Measurements from ENCODE around the gene SH2D5.

Gene SH2D5

GRCh38 chr1:20713440-20713839 is 19.1 kb downstream of the SH2D5 start:
- DNase-seq (ENCODE audit: low read depth): no peak

GRCh38 chr1:20712215-20712577 is 20.3 kb downstream of the SH2D5 start:
- DNase-seq (ENCODE audit: low read depth): no peak

GRCh38 chr1:20711285-20712214 is 21.0 kb downstream of the SH2D5 start:
- no peak for DNase-seq (ENCODE audit: low read depth)

DNA sequence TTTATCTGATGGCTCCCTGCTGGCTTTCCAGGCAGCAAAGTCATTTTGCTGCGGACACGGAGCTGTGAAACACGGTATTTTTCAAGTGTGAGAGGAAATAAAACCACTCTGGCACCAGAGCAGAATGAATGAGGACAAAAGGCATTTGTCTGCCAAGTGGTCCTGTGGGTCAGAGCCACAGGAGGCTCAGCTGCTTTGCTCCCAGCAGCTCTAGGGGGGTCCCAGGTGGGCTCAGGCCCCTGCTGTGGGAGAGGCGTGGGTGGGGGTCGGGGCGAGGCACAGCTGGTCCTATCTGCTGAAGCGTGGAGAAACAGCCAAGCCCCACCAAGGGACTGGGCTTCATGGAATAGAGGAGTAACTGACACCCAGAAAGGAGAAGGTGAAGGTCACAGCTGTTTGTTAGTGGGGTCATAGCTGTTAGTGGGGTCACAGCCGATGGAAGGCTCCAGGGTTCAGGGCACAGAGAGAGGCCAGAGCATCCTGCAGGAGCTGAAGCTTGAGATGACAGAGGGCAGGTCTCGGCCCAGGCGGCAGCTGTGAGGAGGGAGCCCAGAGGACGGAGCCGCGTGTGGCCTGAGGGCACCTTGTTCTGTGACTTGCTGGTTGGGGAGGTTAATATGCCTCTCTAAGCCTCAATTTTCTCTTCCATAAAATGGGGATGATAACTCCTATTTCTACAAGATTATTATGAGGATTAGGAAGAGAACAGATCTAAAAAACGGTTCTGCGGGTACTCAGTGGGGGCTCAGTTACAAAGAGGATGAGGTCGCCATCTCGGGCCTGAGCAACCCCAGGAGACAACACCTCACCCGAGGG is 21.8 kb downstream of the SH2D5 start:
- DNase-seq (ENCODE audit: low read depth): no peak

- no peak for DNase-seq (ENCODE audit: low read depth)
These were observed 22.6 kb downstream of the SH2D5 start for GRCh38 chr1:20709868-20710267.

GRCh38 chr1:20708891-20709290 is 23.6 kb downstream of the SH2D5 start:
- DNase-seq (ENCODE audit: low read depth): no peak

- no peak for DNase-seq (ENCODE audit: low read depth)
These were observed 24.4 kb downstream of the SH2D5 start for GRCh38 chr1:20708057-20708456.

DNA sequence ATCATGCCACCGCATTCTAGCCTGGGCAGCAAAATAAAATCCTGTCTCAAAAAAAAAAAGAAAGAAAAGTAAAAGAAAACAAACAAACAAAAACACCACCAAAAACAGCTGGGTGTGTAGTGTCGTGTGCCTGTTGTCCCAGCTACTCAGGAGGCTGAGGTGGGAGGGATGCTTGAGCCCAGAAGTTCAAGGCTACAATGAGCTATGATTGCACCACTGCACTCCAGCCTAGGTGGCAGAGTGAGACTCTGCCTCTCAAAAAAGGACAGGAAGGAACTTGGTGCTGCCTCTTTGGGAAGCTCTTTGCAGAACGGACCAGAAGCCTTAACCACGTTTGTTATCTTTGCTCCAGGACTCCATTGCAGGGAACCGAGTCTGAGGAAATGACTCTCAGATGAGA is 25.7 kb downstream of the SH2D5 start:
- no peak for DNase-seq (ENCODE audit: low read depth)

DNA sequence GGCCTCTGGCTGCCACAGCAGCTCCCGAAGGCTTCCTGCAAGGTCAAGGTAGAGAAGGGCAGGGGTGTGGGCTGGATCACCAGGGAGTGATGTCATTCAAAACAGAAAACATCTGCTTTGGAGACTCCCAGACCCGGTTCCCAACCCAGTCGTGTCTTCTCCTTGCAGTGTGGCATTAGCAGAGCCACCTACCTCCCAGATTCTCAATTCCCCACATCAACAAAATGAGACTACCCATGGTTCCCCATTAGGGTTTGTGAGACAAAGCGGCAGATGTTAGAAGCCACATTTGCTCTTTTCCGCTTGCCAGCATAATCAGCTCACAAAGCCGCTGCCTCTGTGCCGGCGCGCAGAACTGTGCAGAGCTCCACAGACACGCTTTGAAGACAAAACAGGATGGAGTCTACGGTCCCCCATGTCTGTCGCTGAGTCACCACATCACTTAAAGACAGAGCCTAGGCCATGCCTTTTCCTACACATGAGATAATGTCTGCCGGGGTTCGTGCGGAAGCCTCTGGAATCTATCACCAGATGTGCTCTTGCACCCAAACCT is 27.2 kb downstream of the SH2D5 start:
- DNase-seq (ENCODE audit: low read depth): no peak

DNA sequence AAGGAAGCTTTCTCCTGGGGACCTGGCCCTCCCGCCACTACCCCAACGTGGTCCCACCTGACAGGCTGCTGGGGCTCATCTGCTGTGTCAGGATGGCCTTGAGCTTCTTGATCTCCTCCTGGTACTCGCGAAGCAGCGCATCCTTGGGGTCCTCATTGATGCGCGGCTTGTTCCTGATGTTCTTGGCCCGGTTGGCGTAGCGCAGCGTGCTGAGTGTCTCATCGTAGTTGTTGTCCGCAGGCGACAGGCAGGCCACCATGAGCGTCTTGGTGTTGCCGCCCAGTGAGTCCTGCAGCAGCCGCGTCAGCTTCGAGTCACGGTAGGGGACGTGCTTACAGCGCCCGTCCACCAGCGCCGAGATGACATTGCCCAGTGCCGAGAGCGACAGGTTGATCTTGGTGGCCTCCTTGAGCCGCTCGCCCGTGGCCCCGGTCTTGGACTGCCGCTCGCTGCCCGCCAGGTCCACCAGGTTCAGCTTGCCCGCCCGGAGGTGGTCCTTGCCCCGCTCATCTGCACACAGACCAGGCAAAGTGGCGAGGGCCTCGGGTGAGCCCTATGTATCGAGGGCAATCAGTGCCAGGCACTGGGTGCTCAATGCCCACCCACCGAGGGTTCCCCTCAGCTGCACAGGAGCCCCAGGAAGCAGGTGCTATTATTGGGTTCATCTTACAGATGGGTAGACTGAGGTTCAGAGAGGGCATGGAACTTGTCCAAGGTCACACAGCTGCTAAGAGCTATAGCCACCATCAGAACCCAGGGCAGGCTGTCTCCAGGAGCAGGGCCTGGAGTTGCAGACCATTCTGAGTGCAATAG is 27.9 kb downstream of the SH2D5 start:
- DNase-seq (ENCODE audit: low read depth): no peak

DNA sequence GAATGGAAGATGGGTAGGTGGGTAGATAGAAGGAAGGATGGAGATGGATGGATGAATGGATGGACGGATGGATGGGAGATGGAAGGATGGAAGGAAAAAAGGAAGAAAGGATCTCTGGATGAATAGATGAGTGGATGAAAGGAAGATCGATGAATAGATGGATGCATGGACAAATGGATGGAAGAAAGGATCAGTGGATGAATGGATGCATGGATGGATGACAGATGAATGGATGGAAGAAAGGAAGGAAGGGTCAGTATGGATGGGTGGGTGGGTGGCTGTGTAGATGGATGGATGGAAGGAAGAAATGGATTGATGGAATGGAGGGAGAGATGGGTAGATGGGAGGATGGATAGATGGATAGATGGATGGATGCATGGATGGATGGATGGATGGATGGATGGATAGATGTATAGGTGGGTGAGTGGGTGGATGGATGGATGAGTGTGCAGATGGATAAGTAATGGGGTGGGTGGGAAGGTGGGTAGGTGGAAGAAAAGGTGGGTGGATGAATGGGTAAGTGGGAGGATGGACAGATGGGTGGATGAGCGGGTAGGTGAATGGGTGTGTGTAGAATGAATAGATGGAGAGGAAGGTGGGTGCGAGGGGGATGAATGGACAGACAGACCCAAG is 29.3 kb downstream of the SH2D5 start:
- no peak for DNase-seq (ENCODE audit: low read depth)

GRCh38 chr1:20702416-20702815 is 30.1 kb downstream of the SH2D5 start:
- DNase-seq (ENCODE audit: low read depth): no peak

GRCh38 chr1:20701847-20702246 is 30.7 kb downstream of the SH2D5 start:
- no peak for DNase-seq (ENCODE audit: low read depth)

GRCh38 chr1:20701446-20701845 is 31.1 kb downstream of the SH2D5 start:
- DNase-seq (ENCODE audit: low read depth): no peak

DNA sequence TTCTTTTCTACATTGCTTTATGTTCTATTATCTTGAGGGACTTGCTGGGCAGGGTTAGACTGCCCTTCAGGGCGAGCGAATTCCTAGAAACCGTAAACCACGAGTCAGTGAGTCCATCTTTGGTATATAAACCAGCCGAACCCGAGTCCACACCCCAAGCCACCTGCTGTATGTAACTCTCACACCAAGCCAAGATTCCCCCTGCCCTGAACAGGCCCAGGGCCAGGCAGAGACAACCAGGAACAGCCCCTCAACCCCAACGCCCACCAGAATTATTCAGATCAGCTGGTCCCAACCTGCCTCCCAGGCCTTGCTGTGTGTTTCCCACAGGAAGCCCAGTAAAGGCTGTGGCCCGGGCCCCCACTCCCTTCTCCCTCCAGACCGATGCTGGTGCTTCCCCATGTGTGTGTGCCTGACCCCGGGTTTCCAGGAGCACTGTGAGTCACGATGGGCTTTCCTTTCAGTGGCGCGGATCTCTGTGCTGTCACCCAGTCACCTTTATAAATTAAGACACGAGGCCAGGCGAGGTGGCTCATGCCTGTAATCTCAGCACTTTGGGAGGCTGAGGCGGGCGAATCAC is 31.8 kb downstream of the SH2D5 start:
- DNase-seq (ENCODE audit: low read depth): no peak

DNA sequence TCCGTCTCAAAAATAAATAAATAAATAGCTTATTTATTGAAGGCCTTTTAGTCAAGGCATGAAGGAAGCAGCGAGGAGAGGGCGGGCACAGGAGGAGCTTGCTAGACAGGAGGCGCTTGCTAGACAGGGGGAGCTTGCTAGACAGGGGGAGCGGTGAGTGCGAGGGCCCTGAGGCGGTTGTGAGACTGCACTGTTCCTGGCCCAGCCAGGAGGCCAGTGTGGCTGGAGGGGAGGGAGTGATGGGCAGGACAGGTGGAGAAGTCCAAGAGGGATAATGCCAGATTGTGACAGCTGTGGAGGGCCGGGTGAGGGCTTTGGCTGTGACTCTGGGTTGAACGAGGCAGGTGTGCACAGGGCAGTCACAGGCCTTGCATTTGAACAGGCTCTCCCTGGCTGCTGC is 32.9 kb downstream of the SH2D5 start:
- no peak for DNase-seq (ENCODE audit: low read depth)

DNA sequence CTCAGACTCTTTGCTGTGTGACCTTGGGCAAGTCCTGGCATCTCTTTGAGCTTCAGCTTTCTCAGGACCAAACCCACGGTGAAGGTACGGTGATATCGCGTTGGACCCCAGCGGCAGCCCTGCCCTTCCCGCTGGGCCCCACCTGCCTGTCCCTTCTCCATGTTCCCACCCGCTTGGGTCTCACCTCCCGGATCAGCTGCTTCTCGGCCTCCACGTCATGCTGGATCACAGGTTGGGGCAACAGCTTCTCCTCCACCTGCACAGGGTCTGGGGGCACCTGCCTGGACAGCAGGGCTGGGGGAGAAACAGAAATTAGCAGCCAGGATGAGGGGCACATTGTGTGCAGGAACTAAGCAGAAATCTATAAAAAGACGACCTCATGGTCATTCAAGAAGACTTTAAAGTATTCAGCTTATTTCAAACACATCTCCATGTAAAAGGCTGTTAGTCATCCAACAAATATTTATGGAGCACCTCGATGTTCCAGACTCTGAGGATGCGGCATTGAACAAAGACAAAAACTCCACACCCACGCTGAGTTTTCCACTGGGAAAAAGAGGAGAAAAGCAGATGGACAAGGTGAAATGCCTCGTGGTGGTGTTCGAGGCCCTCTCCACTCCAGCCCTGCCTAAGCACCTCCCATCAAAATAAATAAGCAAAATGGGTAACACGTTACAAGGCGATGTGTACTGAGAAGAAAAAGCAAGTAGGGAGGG is 34.1 kb downstream of the SH2D5 start:
- no peak for DNase-seq (ENCODE audit: low read depth)

DNA sequence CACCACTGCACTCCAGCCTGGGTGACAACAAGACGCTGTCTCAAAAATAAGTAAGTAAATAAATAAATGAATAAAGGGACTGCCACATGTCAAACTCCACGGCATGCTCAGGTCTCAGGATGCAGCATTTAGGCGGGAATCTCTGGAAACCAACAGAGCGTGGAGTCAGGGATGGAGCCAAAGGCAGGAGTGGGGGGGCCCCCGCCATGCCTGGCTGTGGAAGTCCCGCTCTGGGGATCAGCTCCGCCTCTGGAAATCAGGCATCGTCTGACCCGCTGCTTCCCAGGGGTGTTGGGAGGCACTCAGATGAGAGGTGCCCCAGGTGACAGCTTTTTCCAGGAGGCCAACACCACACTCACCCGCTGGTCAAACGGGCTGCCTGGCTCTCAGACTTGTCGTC is 34.9 kb downstream of the SH2D5 start:
- no peak for DNase-seq (ENCODE audit: low read depth)

GRCh38 chr1:20696397-20697333 is 35.8 kb downstream of the SH2D5 start:
- peak; percentile 61 for DNase-seq (ENCODE audit: low read depth)

Data from activated T-cell treated with anti-CD3 and anti-CD28 coated beads for 1 hour (primary cell).